Measurements from ENCODE around the gene KCNK3. TPM values are rescaled to one million over a fixed set of nuclear protein-coding genes. Genes with fewer than 3 reads are reported as not detected.

KCNK3 gene
- total RNA-seq (2014; rRNA removed; shearing (Covaris generic)), result 0.02 and 0.08 TPM in 2 replicates

- H3K9me3 ChIP-seq (replicated peaks), result no peaks in the 10 kb centered on the region
- no peak within 1 kb of the TSS for H3K4me3 ChIP-seq
- H3K36me3 ChIP-seq, result no peaks in the 10 kb centered on the region
- no peak for DNase-seq
- H3K4me1 ChIP-seq, result no peaks in the 10 kb centered on the region
- peaks cover 32% of the 10 kb centered on the region for H3K27me3 ChIP-seq
- no peak within 1 kb of the TSS for H3K27ac ChIP-seq
These were observed at the start of gene KCNK3 for GRCh38 chr2:26692279-26692896. TSS of gene KCNK3 (plus strand) at chr2:26692722. CDS start at chr2:26692876, 154 bp downstream.

GRCh38 chr2:26644188-26644835, 48.2 kb upstream of the KCNK3 start:
- H3K36me3 ChIP-seq, result no peaks in the 10 kb centered on the region
- DNase-seq, result no peak
- H3K27me3 ChIP-seq, result peaks cover 30% of the 10 kb centered on the region
- H3K9me3 ChIP-seq (replicated peaks), result no peaks in the 10 kb centered on the region
- H3K4me3 ChIP-seq, result no peak overlapping the region
- H3K27ac ChIP-seq, result no peak overlapping the region
- H3K4me1 ChIP-seq, result no peaks in the 10 kb centered on the region

- H3K27ac ChIP-seq, result no peak overlapping the region
- no peaks in the 10 kb centered on the region for H3K36me3 ChIP-seq
- no peak overlapping the region for H3K4me3 ChIP-seq
- H3K4me1 ChIP-seq, result no peaks in the 10 kb centered on the region
- peaks cover 30% of the 10 kb centered on the region for H3K27me3 ChIP-seq
- no peaks in the 10 kb centered on the region for H3K9me3 ChIP-seq (replicated peaks)
- DNase-seq, result no peak
These were observed 46.8 kb upstream of the KCNK3 start for GRCh38 chr2:26645762-26646161.

GRCh38 chr2:26646986-26647672, 45.4 kb upstream of the KCNK3 start:
- no peak overlapping the region for H3K4me3 ChIP-seq
- H3K36me3 ChIP-seq, result no peaks in the 10 kb centered on the region
- H3K9me3 ChIP-seq (replicated peaks), result no peaks in the 10 kb centered on the region
- no peak for DNase-seq
- H3K27ac ChIP-seq, result no peak overlapping the region
- H3K4me1 ChIP-seq, result no peaks in the 10 kb centered on the region
- peaks cover 44% of the 10 kb centered on the region for H3K27me3 ChIP-seq

GRCh38 chr2:26647981-26648380, 44.5 kb upstream of the KCNK3 start:
- Histone ChIP-seq H3K36me3 (no peaks in the 10 kb centered on the region), H3K27me3 (peaks cover 45% of the 10 kb centered on the region), H3K9me3 (replicated peaks) (no peaks in the 10 kb centered on the region), H3K4me3 (no peak overlapping the region), H3K4me1 (no peaks in the 10 kb centered on the region), H3K27ac (no peak overlapping the region)
- no peak for DNase-seq

- H3K4me3 ChIP-seq, result no peak overlapping the region
- no peaks in the 10 kb centered on the region for H3K36me3 ChIP-seq
- H3K4me1 ChIP-seq, result no peaks in the 10 kb centered on the region
- H3K9me3 ChIP-seq (replicated peaks), result no peaks in the 10 kb centered on the region
- DNase-seq, result no peak
- H3K27ac ChIP-seq, result no peak overlapping the region
- peaks cover 40% of the 10 kb centered on the region for H3K27me3 ChIP-seq
These were observed 44.0 kb upstream of the KCNK3 start for GRCh38 chr2:26648516-26648915.

- Histone ChIP-seq H3K27me3 (peaks cover 36% of the 10 kb centered on the region), H3K4me3 (no peak overlapping the region), H3K4me1 (no peaks in the 10 kb centered on the region), H3K27ac (no peak overlapping the region), H3K9me3 (replicated peaks) (no peaks in the 10 kb centered on the region), H3K36me3 (no peaks in the 10 kb centered on the region)
- DNase-seq, result no peak
These were observed 43.2 kb upstream of the KCNK3 start for GRCh38 chr2:26649322-26649721.

- Histone ChIP-seq H3K9me3 (replicated peaks) (no peaks in the 10 kb centered on the region), H3K4me3 (no peak overlapping the region), H3K27ac (no peak overlapping the region), H3K36me3 (no peaks in the 10 kb centered on the region), H3K4me1 (no peaks in the 10 kb centered on the region), H3K27me3 (peaks cover 36% of the 10 kb centered on the region)
- peak in 1 of 2 experiments; percentile 19 for DNase-seq
These were observed 42.4 kb upstream of the KCNK3 start for GRCh38 chr2:26649992-26650712.

- no peaks in the 10 kb centered on the region for H3K4me1 ChIP-seq
- DNase-seq, result no peak
- H3K36me3 ChIP-seq, result no peaks in the 10 kb centered on the region
- H3K27ac ChIP-seq, result no peak overlapping the region
- H3K27me3 ChIP-seq, result peaks cover 29% of the 10 kb centered on the region
- H3K4me3 ChIP-seq, result no peak overlapping the region
- no peaks in the 10 kb centered on the region for H3K9me3 ChIP-seq (replicated peaks)
These were observed 41.6 kb upstream of the KCNK3 start for GRCh38 chr2:26650713-26651469.

- H3K27me3 ChIP-seq, result peaks cover 25% of the 10 kb centered on the region
- H3K9me3 ChIP-seq (replicated peaks), result no peaks in the 10 kb centered on the region
- no peaks in the 10 kb centered on the region for H3K4me1 ChIP-seq
- no peaks in the 10 kb centered on the region for H3K36me3 ChIP-seq
- no peak overlapping the region for H3K4me3 ChIP-seq
- no peak overlapping the region for H3K27ac ChIP-seq
- no peak for DNase-seq
These were observed 41.1 kb upstream of the KCNK3 start for GRCh38 chr2:26651470-26651771.

GRCh38 chr2:26651799-26652198, 40.7 kb upstream of the KCNK3 start:
- Histone ChIP-seq H3K27ac (no peak overlapping the region), H3K36me3 (no peaks in the 10 kb centered on the region), H3K27me3 (peaks cover 25% of the 10 kb centered on the region), H3K4me1 (no peaks in the 10 kb centered on the region), H3K9me3 (replicated peaks) (no peaks in the 10 kb centered on the region), H3K4me3 (no peak overlapping the region)
- DNase-seq, result no peak

- no peaks in the 10 kb centered on the region for H3K4me1 ChIP-seq
- H3K9me3 ChIP-seq (replicated peaks), result no peaks in the 10 kb centered on the region
- peak in 1 of 2 experiments; percentile 18 for DNase-seq
- H3K4me3 ChIP-seq, result peak overlapping the region; percentile 12; the same call in 1 of the 2 replicates
- H3K27me3 ChIP-seq, result peaks cover 25% of the 10 kb centered on the region
- H3K36me3 ChIP-seq, result no peaks in the 10 kb centered on the region
- no peak overlapping the region for H3K27ac ChIP-seq
These were observed 40.0 kb upstream of the KCNK3 start for GRCh38 chr2:26652361-26653041.

GRCh38 chr2:26653207-26654060, 39.1 kb upstream of the KCNK3 start:
- Histone ChIP-seq H3K36me3 (no peaks in the 10 kb centered on the region), H3K9me3 (replicated peaks) (no peaks in the 10 kb centered on the region), H3K4me3 (no peak overlapping the region), H3K27ac (no peak overlapping the region), H3K27me3 (peaks cover 22% of the 10 kb centered on the region), H3K4me1 (no peaks in the 10 kb centered on the region)
- DNase-seq, result no peak
